ENCODE results near the gene TARS2.

GRCh38 chr1:150535511-150536287 lies 48.5 kb downstream of the TARS2 start:
- TF ChIP-seq EZH2phosphoT487 (IDR thresholded peaks at IDR 0.05; ENCODE audit: insufficient read depth, low read depth), result no peak
- no peak for TF ChIP-seq EZH2 (IDR thresholded peaks at IDR 0.05; ENCODE audit: insufficient read depth, poor library complexity, severe bottlenecking)
